ENCODE data around the gene GRIA3.

The GRIA3 gene

GRCh38 chrX:123184219-123184865 is at the start of gene GRIA3:
TSS of gene GRIA3 (plus strand) at chrX:123184278. CDS start at chrX:123184536, 258 bp downstream.
- no peak for DNase-seq

GRCh38 chrX:123138473-123138872 is 45.6 kb upstream of the GRIA3 start:
- no peak for DNase-seq

DNA sequence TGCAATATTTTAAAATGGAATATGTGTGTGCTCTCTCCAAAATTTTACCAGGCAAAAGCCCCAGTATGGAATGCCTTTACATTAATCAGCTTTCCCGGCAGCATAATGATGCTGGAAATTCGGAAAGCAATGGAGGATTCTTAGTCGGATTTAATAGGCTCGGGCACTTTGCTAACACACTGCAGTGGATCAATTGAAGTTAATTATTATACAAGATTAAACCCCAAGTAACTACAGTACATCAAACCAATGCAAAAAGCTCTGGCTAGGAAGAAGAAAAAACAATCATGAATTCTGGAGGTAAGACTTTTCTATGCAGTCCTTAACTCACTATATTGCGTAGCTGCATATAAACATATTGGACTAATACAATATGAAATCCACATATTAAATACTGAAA is 43.6 kb upstream of the GRIA3 start:
- DNase-seq: no peak

DNA sequence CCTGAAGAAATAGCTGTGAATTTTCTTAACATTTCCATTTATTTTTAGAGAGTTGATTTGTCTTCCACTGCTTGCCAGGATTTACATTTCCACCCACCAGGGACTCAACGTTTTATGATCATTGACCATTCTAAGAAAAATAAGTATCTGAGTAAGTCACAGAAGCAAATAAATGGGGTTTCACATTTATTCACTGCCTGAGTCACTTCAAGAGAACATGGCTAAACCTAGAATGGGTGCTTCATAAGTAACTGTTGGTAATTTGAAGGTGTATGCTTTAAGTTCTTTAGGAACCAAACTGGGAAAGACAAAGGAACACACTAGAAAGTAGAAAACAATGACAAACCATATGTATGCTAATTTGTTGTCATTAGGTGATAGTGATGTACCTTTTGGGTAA is 43.2 kb upstream of the GRIA3 start:
- DNase-seq: no peak

DNA sequence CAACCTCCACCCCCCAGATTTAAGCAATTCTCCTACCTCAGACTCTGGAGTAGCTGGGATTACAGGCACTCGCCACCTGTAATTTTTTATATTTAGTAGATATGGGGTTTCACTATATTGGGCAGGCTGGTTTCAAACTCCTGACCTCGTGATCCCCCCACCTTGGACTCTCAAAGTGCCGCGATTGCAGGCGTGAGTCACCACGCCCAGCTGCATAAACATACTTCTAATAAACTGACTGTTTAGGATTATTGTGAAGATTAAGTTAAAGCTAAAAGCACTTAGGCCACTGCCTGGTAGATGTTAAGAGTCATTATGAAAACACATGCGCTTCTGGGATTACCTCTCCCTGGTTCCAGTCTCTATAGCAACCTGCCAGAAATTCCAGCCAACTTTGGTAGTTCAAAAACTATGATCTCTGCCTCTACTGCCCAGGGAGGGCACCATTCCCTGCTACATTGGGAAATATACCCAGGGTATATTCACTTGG is 30.2 kb upstream of the GRIA3 start:
- DNase-seq: no peak

- no peak for DNase-seq
These were observed 28.8 kb upstream of the GRIA3 start for GRCh38 chrX:123155327-123155726.

DNA sequence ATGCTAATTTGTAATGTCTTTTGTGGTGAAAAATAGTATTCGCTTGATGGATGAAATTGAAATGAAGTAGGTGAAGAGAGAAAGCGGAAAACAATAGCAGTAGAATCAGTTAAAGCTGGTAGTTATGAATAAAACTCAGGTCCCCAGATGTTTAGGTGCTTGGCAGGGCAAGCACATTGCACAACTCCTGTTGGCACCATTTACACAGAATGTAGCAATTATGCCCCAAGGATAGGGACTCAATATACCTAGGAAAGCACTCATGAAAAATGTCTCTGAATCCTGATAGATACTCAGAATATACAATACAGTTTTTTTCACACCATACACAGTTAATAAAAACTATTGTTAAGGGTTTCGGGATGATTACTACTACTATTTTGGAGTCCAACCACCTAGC is 26.5 kb upstream of the GRIA3 start:
- no peak for DNase-seq

DNA sequence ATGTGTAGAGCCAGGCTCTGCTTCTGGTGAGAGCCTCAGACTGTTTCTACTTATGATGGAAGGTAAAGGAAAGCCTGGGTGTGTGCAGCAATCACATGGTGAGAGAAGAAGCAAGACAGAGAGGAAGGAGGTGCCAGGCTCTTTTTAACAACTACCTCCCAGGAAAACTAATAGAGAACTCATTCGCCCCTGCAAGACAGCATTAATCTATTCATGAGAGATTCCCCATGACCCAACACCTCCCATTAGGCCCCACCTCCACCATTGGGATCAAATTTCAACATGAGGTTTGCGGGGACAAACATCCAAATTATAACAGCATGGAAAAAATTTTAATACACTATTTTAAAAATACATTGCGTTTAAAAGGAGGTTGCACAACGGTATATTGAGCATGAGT is 24.7 kb upstream of the GRIA3 start:
- no peak for DNase-seq

DNA sequence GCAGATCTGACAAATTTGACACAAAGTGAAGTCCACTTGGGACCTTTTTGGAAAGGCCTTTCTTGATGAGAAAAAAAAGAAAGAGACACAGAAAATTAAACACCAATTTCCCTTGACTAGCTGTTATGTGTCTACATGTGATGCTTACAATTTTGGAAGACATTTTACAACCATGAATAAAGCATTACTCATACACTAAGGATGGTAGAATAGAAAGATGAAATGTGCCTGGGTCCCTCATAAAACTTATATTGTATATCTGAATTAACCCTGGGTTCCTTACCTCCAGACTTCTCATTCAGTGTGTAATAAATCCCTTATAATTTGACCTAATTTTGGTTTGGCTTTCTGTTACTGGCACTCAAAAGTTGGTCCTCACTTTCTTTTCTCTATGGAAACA is 16.5 kb upstream of the GRIA3 start:
- DNase-seq: no peak

GRCh38 chrX:123169247-123169901 is 14.7 kb upstream of the GRIA3 start:
- DNase-seq: no peak

- no peak for DNase-seq
These were observed 13.5 kb upstream of the GRIA3 start for GRCh38 chrX:123170546-123170945.

- DNase-seq: no peak
These were observed 12.3 kb upstream of the GRIA3 start for GRCh38 chrX:123171781-123172180.

DNA sequence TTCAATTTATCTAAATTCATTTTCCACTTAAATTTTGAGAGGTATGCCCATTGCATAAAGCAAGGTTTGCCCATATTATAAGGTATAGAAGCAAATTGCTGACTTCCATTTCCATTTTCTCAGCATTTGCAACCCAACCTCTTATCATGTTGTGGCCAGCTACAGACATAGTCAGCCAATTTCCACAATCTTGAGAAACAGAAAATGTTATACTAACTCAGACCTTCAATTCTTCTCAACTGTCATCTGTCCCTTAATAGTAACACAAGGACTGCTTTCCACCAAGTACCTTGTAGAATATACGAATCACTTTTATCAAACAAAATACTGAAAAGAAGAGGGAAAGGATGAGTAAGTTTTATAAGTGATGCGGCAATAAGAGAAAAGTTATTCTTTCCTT is 11.2 kb upstream of the GRIA3 start:
- DNase-seq: no peak

- DNase-seq: no peak
These were observed 10.2 kb upstream of the GRIA3 start for GRCh38 chrX:123173833-123174232.

DNA sequence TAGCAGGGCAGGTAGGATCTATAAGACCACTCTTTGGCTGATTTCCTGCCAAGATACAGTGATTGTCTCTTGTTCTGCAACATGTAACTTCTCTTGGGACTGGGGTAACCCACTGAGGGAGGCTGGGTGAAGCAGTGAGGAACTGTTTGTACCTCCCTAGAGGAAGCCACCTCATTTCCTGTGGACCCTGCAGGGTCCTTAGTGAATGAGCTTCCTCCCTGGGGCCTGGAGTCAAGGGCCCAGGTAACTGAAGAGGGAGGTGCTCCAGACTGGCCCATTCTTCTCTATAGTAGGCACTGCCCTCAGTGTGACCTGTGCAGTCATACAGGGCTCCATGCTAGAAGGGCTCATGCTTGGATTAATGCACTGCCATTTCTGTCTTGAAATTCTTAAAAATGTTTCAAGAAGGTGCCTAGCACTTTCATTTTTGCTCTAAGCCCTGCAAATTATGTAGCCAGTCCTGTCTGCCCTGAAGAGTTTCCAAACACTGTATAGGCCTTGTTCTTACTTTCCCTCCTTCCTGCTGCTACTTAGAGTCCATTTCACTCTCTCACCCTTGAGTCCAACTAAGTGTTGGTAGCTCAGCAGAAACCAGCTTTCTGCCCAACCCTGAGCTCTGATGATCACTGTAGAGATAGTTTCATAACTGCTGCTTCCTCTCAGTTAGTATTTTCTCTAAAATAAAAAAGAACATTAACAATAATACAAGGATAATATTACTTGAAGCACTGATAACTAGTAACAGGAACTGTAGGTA is 8.5 kb upstream of the GRIA3 start:
- DNase-seq: no peak

- no peak for DNase-seq
These were observed 2.7 kb upstream of the GRIA3 start for GRCh38 chrX:123181233-123181914.

GRCh38 chrX:123184866-123185276 is 793 bp downstream of the GRIA3 start:
- no peak for DNase-seq

GRCh38 chrX:123185721-123186120 is 1.6 kb downstream of the GRIA3 start:
- DNase-seq: no peak

GRCh38 chrX:123186801-123187200 is 2.7 kb downstream of the GRIA3 start:
- no peak for DNase-seq

DNA sequence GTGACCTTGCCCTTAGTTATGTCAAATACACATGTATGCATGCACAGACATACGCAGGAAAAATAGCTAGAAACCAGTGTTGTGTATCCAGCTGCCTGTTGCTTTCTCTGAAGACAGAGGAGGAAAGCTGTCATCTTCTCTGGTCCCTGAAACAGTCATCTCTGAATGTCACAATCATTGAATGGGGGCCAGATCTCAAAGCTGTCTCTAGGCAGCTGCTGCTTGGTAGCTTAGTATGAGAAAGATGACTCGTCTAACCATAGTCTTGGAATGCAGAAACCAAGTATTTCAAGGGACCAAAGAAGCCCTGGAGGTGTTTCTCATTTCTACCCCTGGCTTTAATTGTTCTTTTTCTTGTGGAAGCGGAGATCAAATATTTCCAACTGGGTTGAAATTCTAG is 4.0 kb downstream of the GRIA3 start:
- no peak for DNase-seq

GRCh38 chrX:123189338-123189737 is 5.3 kb downstream of the GRIA3 start:
- DNase-seq: no peak

DNA sequence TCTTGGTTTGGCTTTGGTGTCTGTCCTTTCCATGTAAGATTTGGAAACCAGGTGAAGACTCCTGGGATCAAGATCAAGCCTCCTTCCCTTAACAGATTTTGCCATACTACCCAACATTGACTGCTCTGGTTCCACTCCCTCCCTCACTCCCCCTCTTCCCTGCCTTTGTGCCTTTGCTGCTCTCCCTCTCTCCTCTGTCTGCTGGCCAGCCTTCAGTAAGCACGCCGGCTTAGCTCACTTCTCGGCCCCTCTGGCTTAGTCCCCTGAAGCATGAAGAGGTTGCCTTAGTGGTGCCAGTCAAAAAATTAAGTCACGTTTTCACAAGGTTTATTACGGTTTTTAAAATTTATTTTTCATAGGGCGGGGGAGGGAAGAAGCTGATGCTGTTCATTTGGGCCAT is 6.0 kb downstream of the GRIA3 start:
- DNase-seq: no peak

DNA sequence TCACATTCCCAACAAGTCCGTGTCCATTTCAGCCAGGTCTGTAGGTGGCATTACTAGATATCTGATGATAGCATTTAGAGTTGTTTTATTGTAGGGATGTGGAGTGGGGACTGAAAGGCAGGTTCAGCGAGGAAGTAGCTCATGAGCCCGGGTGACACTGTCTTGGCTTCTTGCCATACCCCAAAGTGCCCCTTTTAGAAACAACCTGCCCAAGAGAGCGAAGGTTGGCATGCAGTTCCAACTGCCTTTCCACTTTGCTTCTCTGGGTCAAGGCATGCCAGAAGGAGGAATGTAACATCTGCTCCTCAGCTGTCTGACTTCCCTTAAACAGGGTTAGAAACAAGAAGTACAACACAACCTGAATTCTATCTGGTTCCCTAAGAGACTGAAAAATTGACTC is 9.0 kb downstream of the GRIA3 start:
- DNase-seq: no peak

DNA sequence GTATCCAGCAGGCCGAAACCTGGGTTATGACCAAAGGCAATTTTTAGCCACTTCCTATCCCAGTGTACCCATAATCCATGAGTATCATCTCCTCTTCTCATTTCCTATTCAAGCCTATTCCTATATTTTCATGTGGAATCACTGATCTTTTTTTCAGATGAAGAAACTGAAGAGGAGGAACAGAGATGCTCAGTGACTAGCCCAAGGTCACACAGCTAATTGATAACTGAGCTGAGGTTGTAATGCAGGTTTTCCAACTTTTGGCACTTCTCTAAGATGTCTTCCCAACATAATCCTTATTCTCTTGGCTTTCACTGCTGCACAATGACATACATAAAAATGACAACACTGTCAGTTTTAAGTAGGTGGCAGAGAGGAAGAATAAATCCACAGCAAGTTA is 15.3 kb downstream of the GRIA3 start:
- DNase-seq: no peak

Data from NCI-H1092 treated with DMSO at 0.1 percent for 48 hours (cell line).